ENCODE data around the gene CDC42EP5. TPM values are rescaled to one million over a fixed set of nuclear protein-coding genes. Genes with fewer than 3 reads are reported as not detected.

Gene CDC42EP5
- total RNA-seq, 1 donor from 2014 or later, result 6.7 TPM

GRCh38 chr19:54444737-54445136 is 28.4 kb downstream of the CDC42EP5 start:
- peaks cover 10% of the 10 kb centered on the region for H3K36me3 Mint-ChIP-seq (ENCODE audit: low read depth)
- H3K4me1 Mint-ChIP-seq, result peaks cover 25% of the 10 kb centered on the region
- TF ChIP-seq, protein P1, sequence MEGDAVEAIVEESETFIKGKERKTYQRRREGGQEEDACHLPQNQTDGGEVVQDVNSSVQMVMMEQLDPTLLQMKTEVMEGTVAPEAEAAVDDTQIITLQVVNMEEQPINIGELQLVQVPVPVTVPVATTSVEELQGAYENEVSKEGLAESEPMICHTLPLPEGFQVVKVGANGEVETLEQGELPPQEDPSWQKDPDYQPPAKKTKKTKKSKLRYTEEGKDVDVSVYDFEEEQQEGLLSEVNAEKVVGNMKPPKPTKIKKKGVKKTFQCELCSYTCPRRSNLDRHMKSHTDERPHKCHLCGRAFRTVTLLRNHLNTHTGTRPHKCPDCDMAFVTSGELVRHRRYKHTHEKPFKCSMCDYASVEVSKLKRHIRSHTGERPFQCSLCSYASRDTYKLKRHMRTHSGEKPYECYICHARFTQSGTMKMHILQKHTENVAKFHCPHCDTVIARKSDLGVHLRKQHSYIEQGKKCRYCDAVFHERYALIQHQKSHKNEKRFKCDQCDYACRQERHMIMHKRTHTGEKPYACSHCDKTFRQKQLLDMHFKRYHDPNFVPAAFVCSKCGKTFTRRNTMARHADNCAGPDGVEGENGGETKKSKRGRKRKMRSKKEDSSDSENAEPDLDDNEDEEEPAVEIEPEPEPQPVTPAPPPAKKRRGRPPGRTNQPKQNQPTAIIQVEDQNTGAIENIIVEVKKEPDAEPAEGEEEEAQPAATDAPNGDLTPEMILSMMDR (conservative IDR thresholded peaks at IDR 0.05), result no peak
- H3K27ac Mint-ChIP-seq (ENCODE audit: unreplicated experiment), result no peak overlapping the region
- no peaks in the 10 kb centered on the region for H3K9me3 Mint-ChIP-seq
- H3K4me3 Mint-ChIP-seq, result no peak overlapping the region
- H3K27me3 Mint-ChIP-seq (ENCODE audit: low read depth), result peaks cover 4% of the 10 kb centered on the region
- DNase-seq (ENCODE audit: low read depth, low spot score), result no peak

DNA sequence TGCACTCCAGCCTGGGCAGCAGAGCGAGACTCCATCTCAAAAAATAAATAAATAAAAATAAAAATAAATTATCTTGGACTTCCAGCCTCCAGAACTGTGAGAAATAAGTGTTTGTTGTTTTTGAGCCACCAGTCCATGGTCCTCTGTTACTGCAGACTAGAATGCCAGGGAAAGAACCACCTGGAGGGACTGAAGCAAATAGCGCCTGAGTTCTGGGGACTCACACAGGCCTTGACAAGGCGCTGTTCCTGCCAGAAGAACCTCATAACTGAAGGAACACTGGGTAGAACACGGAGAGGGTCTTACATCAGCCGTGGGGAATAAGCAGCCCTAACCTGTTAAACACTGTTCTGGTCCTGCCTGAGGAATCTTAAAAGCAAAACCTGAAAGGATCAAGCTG is 32.5 kb downstream of the CDC42EP5 start:
- DNase-seq (ENCODE audit: low read depth, low spot score), result no peak
- H3K36me3 Mint-ChIP-seq (ENCODE audit: low read depth), result peaks cover 6% of the 10 kb centered on the region
- TF ChIP-seq, protein P1 (conservative IDR thresholded peaks at IDR 0.05), result no peak
- peaks cover 9% of the 10 kb centered on the region for H3K27me3 Mint-ChIP-seq (ENCODE audit: low read depth)
- H3K4me3 Mint-ChIP-seq, result no peak overlapping the region
- no peak overlapping the region for H3K27ac Mint-ChIP-seq (ENCODE audit: unreplicated experiment)
- peaks cover 35% of the 10 kb centered on the region for H3K4me1 Mint-ChIP-seq
- H3K9me3 Mint-ChIP-seq, result no peaks in the 10 kb centered on the region

GRCh38 chr19:54439174-54439851 is 33.8 kb downstream of the CDC42EP5 start:
- peak; percentile 59 for DNase-seq (ENCODE audit: low read depth, low spot score)
- Mint-ChIP-seq H3K27ac (ENCODE audit: unreplicated experiment) (no peak overlapping the region), H3K36me3 (ENCODE audit: low read depth) (peaks cover 6% of the 10 kb centered on the region), H3K4me1 (peaks cover 45% of the 10 kb centered on the region), H3K4me3 (peak overlapping the region; percentile 76), H3K9me3 (no peaks in the 10 kb centered on the region), H3K27me3 (ENCODE audit: low read depth) (peaks cover 14% of the 10 kb centered on the region)
- TF ChIP-seq, protein P1 (conservative IDR thresholded peaks at IDR 0.05), result peak; percentile 60

GRCh38 chr19:54436628-54437252 is 36.4 kb downstream of the CDC42EP5 start:
- TF ChIP-seq, protein P1 (conservative IDR thresholded peaks at IDR 0.05), result no peak
- peaks cover 16% of the 10 kb centered on the region for H3K27me3 Mint-ChIP-seq (ENCODE audit: low read depth)
- no peaks in the 10 kb centered on the region for H3K9me3 Mint-ChIP-seq
- peak overlapping the region; percentile 63 for H3K4me3 Mint-ChIP-seq
- H3K36me3 Mint-ChIP-seq (ENCODE audit: low read depth), result peaks cover 5% of the 10 kb centered on the region
- H3K4me1 Mint-ChIP-seq, result peaks cover 52% of the 10 kb centered on the region
- DNase-seq (ENCODE audit: low read depth, low spot score), result no peak
- no peak overlapping the region for H3K27ac Mint-ChIP-seq (ENCODE audit: unreplicated experiment)

- TF ChIP-seq, protein P1 (conservative IDR thresholded peaks at IDR 0.05), result no peak
- Mint-ChIP-seq H3K27ac (ENCODE audit: unreplicated experiment) (no peak overlapping the region), H3K36me3 (ENCODE audit: low read depth) (peaks cover 6% of the 10 kb centered on the region), H3K9me3 (no peaks in the 10 kb centered on the region), H3K27me3 (ENCODE audit: low read depth) (peaks cover 18% of the 10 kb centered on the region), H3K4me3 (peak overlapping the region; percentile 63), H3K4me1 (peaks cover 57% of the 10 kb centered on the region)
- no peak for DNase-seq (ENCODE audit: low read depth, low spot score)
Observed at GRCh38 chr19:54436031-54436523, 37.0 kb downstream of the CDC42EP5 start.
